Left ventricle myocardium inferior (tissue), 1 donor: ENCODE results near the gene AGR3. TPM values are rescaled to one million over a fixed set of nuclear protein-coding genes. Genes with fewer than 3 reads are reported as not detected.
A peak's percentile ranks its signal among the peaks of the same experiment; 100 is the strongest.

ENCODE experiments used
- DNase-seq: peaks from one replicate; pipeline ENCODE4 v3.0.0-alpha.2; 2020
- H3K27ac ChIP-seq: fragments of 200-600 bp; replicated peaks from 2 replicates; pipeline ENCODE4 v1.8.0; 2021
- H3K27me3 ChIP-seq: fragments of 200-600 bp; 2 replicates; pipeline ENCODE4 v1.8.0; 2021; ENCODE audit warnings: low read depth
- H3K36me3 ChIP-seq: fragments of 200-600 bp; 2 replicates; pipeline ENCODE4 v1.8.0; 2021
- H3K4me1 ChIP-seq: fragments of 200-600 bp; 2 replicates; pipeline ENCODE4 v1.8.0; 2021
- H3K4me3 ChIP-seq: fragments of 200-600 bp; 2 replicates; pipeline ENCODE4 v1.8.0; 2021; ENCODE audit warnings: mild to moderate bottlenecking, moderate library complexity
- H3K9me3 ChIP-seq: fragments of 200-600 bp; replicated peaks from 2 replicates; pipeline ENCODE4 v1.8.0; 2021
- intact Hi-C: fragments of 100-400 bp; cut with micrococcal nuclease; formaldehyde crosslinking; loops from one replicate; pipeline ENCODE4 v1.11.0; 2022
- total RNA-seq: library from RNA; stranded (reverse); fragmentation: NEBNext Ultra II Directional; extraction: Animal tissue kit (Norgen Biotek cat#: 25700); gene quantifications from one replicate; pipeline ENCODE4 v1.2.1, GENCODE V29; 2021
- TF ChIP-seq, protein P1 (sequence below): fragments of 200-600 bp; IDR thresholded peaks from 2 replicates; pipeline ENCODE4 v1.8.0; 2021; ENCODE audit warnings: antibody characterized with exemption, mild to moderate bottlenecking, borderline replicate concordance
- donor health status: DM: no; HTN: yes; CAD: no; lungs with severe emphysema.

The AGR3 gene
- total RNA-seq, 1 donor from 2014 or later, result not detected

DNA sequence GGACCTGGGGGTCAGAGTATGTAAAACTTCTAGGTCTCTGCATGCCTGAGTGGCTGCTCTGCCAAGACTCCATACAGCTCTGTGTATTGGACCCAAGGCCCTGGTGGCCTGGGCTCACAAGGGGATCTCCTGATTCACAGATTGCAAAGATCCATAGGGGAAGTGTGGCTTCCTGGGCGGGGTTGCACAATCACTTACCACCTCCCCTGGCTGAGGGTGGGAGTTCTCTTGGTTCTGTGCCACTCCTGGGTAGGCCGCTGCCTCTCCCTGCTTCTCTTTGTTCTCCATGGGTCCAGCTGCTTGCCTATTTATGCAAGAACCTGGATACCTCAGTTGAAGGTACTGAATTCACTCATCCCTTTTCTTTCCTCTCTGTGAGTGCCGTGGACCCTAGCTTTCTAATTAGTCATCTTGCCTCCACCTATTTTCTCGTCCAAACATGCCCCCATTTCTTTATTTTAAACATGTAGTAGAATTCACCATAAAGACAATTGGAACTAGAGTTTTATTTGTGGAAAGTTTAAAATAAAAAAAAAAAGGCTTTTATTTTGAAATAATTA lies 18.5 kb upstream of the AGR3 start:
- Histone ChIP-seq H3K27ac (no peak overlapping the region), H3K9me3 (peaks cover 38% of the 10 kb centered on the region), H3K4me3 (no peak overlapping the region), H3K36me3 (no peaks in the 10 kb centered on the region), H3K27me3 (no peaks in the 10 kb centered on the region), H3K4me1 (no peaks in the 10 kb centered on the region)
- DNase-seq, result no peak
- TF ChIP-seq, protein P1, sequence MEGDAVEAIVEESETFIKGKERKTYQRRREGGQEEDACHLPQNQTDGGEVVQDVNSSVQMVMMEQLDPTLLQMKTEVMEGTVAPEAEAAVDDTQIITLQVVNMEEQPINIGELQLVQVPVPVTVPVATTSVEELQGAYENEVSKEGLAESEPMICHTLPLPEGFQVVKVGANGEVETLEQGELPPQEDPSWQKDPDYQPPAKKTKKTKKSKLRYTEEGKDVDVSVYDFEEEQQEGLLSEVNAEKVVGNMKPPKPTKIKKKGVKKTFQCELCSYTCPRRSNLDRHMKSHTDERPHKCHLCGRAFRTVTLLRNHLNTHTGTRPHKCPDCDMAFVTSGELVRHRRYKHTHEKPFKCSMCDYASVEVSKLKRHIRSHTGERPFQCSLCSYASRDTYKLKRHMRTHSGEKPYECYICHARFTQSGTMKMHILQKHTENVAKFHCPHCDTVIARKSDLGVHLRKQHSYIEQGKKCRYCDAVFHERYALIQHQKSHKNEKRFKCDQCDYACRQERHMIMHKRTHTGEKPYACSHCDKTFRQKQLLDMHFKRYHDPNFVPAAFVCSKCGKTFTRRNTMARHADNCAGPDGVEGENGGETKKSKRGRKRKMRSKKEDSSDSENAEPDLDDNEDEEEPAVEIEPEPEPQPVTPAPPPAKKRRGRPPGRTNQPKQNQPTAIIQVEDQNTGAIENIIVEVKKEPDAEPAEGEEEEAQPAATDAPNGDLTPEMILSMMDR, result no peak
- intact Hi-C loops, result no loop called here

DNA sequence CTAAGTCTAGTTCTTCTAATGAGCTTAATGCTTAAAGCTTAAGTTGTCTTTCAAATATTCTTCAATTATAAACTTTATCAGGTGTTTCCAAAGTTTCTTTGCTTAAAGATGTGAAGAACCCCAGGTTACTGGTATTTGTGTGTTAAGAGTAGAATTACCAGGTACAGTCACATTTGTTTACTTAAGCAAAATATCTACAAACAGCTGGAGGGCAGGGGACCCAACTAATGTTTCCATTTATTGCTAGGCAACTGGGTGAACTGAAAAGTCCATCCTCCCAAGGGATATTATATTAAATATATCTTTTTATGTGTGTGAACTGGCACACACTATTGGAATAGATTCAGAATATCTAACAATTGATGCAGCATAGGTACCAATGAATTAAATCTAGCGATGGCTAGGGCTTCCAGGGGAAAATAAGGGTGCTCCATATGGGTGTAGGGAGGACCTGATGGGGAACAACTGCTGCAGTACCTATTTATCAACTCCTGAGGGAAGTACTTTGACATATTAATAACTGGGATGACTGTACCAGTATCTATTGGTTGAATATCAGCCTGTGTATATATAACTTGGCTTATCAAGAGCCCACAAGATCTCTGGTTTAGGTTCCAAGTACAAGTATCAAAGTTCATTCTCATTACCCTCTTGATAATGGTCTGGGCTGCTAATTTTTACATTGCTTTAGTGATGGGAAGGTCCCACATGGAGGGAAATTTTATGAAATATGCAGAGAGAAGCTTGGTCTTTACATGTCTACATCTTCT lies 10.3 kb upstream of the AGR3 start:
- H3K27me3 ChIP-seq, result no peaks in the 10 kb centered on the region
- no peak overlapping the region for H3K27ac ChIP-seq
- DNase-seq, result no peak
- H3K4me1 ChIP-seq, result no peaks in the 10 kb centered on the region
- H3K36me3 ChIP-seq, result no peaks in the 10 kb centered on the region
- TF ChIP-seq, protein P1, result no peak
- intact Hi-C loops, result no loop called here
- no peak overlapping the region for H3K4me3 ChIP-seq
- no peaks in the 10 kb centered on the region for H3K9me3 ChIP-seq

DNA sequence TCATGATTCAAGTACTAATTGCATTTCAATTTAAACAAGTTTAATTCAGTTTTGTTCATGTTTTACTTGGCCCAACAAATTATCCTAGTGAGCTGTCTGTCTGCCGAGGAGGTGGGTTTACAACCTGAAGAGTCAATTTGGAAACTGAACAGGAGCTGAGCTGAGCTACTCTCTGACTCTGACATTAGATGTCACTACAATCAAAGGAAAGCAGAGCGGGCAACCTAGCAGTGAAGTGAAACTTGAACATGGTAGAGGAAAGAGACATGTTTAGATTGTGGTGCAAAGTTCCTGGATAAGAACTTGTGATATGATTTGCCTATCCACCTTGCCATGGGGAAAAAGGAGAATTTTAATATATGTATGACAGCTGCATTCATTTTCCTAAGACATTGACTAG lies 9.6 kb upstream of the AGR3 start:
- Histone ChIP-seq H3K27ac (no peak overlapping the region), H3K9me3 (no peaks in the 10 kb centered on the region), H3K27me3 (no peaks in the 10 kb centered on the region), H3K4me1 (no peaks in the 10 kb centered on the region), H3K4me3 (no peak overlapping the region), H3K36me3 (no peaks in the 10 kb centered on the region)
- no peak for DNase-seq
- TF ChIP-seq, protein P1, result peak; percentile 59
- intact Hi-C loops, result no loop called here

DNA sequence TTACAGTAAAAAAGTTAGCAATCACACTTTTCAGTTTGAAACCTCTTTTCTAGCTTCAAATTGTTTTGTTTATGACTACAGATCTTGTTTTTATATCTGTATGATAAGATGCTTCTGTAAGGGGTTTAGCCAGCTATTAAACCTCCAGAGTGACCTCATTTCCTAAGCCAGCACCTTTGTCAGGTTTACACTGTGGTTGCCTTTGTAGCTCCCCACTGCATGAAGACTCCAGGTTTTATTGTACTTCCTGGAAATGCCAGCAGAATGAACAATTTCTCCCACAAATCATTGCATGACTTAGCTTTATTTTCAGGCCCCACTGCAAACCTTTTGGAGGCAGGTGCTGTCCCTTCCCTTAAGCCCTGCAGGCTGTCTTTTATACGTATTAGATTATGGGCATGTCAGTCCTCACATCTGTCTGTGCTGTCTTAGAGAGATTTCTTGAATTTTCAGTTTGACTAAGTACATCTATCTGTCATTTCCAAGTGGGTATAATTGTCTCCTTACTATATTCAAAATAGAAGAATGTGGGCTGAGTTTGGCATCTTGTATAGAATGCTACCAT lies 8.2 kb upstream of the AGR3 start:
- H3K9me3 ChIP-seq, result no peaks in the 10 kb centered on the region
- H3K4me3 ChIP-seq, result no peak overlapping the region
- no peaks in the 10 kb centered on the region for H3K4me1 ChIP-seq
- intact Hi-C loops, result no loop called here
- no peak overlapping the region for H3K27ac ChIP-seq
- H3K36me3 ChIP-seq, result no peaks in the 10 kb centered on the region
- TF ChIP-seq, protein P1, result no peak
- DNase-seq, result no peak
- H3K27me3 ChIP-seq, result no peaks in the 10 kb centered on the region

DNA sequence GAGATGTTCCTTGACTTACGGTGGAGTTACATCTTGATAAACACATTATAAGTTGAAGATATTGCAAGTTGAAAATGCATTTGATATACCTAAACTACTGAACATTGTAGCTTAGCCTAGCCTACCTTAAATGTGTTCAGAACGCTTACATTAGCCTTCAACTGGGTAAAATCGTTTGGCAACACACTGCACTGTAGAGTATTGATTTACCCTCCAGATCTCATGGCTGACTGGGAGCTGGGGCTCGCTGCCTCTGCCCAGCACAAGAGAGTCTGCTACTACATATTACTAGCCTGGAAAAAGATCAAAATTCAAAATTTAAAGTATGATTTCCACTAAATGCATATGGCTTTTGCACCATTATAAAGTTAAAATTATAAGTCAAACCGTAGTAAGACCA lies 7.5 kb upstream of the AGR3 start:
- no peak for DNase-seq
- Histone ChIP-seq H3K4me1 (no peaks in the 10 kb centered on the region), H3K36me3 (no peaks in the 10 kb centered on the region), H3K27ac (no peak overlapping the region), H3K27me3 (no peaks in the 10 kb centered on the region), H3K4me3 (no peak overlapping the region), H3K9me3 (no peaks in the 10 kb centered on the region)
- TF ChIP-seq, protein P1, result no peak
- intact Hi-C loops, result no loop called here
